CD4-positive, alpha-beta T cell treated with Interleukin-6 at 100 ng/mL for 8 hours (primary cell): ENCODE results near the gene DPP9.
"Not testable (repeated sequence)": the region's sequence is repeated elsewhere in the genome, so short reads cannot be mapped to it uniquely, and the experiment has no call there.

ENCODE experiments used
- DNase-seq: peaks from one replicate; pipeline ENCODE4 v3.0.0-alpha.2; 2020; ENCODE audit warnings: mixed read lengths, low spot score

The DPP9 gene

GRCh38 chr19:4723595-4724514, at the start of gene DPP9:
TSS of gene DPP9 (minus strand) at chr19:4723842. CDS start at chr19:4719906, 3,936 bp downstream.
- peak; percentile 98 for DNase-seq

- DNase-seq, result no peak
Measured at GRCh38 chr19:4773047-4773640, 49.5 kb upstream of the DPP9 start.

- DNase-seq, result no peak
Measured at GRCh38 chr19:4772566-4772965, 48.9 kb upstream of the DPP9 start.

- peak; percentile 59 for DNase-seq
Measured at GRCh38 chr19:4768934-4769777, 45.5 kb upstream of the DPP9 start.

- DNase-seq, result no peak
Measured at GRCh38 chr19:4764393-4764660, 40.7 kb upstream of the DPP9 start.

- no peak for DNase-seq
Measured at GRCh38 chr19:4763021-4763420, 39.4 kb upstream of the DPP9 start.

- DNase-seq, result no peak
Measured at GRCh38 chr19:4760285-4760650, 36.6 kb upstream of the DPP9 start.

GRCh38 chr19:4759388-4760284, 36.0 kb upstream of the DPP9 start:
- DNase-seq, result peak; percentile 39

GRCh38 chr19:4758659-4759058, 35.0 kb upstream of the DPP9 start:
- DNase-seq, result no peak

- no peak for DNase-seq
Measured at GRCh38 chr19:4758082-4758481, 34.4 kb upstream of the DPP9 start.

- DNase-seq, result no peak
Measured at GRCh38 chr19:4755459-4755858, 31.8 kb upstream of the DPP9 start.

GRCh38 chr19:4754248-4754647, 30.6 kb upstream of the DPP9 start:
- no peak for DNase-seq

- DNase-seq, result no peak
Measured at GRCh38 chr19:4749870-4750590, 26.4 kb upstream of the DPP9 start.

GRCh38 chr19:4748589-4748988, 24.9 kb upstream of the DPP9 start:
- DNase-seq, result no peak

- DNase-seq, result no peak
Measured at GRCh38 chr19:4748185-4748584, 24.5 kb upstream of the DPP9 start.

GRCh38 chr19:4745986-4746385, 22.3 kb upstream of the DPP9 start:
- no peak for DNase-seq

- DNase-seq, result not testable (repeated sequence)
Measured at GRCh38 chr19:4745175-4745574, 21.5 kb upstream of the DPP9 start.

- no peak for DNase-seq
Measured at GRCh38 chr19:4744451-4745174, 21.0 kb upstream of the DPP9 start.

- DNase-seq, result no peak
Measured at GRCh38 chr19:4742723-4743646, 19.3 kb upstream of the DPP9 start.
